GM18519 (cell line): ENCODE results near the gene DIDO1.

Experiments used
- ATAC-seq: cut with Tn5 transposase; IDR thresholded peaks from one replicate; pipeline ENCODE4 v1.9.1; 2021; ENCODE audit warnings: mild to moderate bottlenecking, moderate library complexity; ENCODE audit not compliant: unreplicated experiment, low FRiP score

Gene DIDO1

DNA sequence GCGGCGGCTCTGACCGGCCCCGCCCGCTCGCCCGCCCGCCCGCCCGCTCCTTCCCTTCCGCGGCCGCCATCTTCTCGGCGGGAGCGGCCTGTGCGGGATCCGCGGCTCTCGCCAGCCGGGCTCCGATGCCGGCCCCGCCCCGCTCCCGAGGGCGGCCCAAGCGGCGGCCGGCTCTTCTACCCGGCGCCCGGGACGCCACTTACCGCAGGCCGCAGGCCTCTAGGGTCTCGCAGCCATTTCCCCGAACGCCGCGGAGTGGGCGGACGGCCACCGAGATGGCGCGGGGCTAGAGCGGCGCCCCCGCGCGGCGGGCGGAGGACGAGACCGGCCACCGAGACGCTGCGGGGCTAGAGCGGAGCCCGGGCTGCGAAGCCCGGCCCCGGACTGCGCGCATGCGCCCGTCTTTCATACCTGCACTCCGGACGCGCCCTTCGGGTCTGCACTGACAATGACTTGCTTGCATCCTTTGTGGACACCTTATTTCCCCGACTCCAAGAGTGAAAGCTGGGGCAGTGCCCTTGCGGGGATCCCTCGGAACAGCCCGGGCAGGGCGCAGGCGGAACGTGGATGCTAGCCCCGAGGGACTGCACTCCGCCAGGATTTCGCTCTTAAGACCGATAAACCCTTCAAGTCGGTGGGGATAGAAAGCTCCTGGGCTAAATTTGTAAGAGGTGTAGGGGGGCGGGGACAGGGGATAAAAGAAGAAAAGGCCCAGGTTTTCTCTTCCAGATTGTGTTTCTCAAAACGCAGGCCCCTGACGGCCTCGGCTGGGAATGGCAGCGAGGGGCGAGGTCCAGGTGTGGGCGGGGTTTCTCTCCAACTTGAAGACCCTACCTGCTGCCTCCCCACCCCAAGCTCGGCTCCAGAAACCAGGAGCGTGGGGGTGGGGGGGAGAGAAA, at the start of gene DIDO1:
Gene DIDO1, minus strand, starts transcription at position 277 of the 899 bp plus-strand sequence.
- peak; percentile 58 for ATAC-seq

DNA sequence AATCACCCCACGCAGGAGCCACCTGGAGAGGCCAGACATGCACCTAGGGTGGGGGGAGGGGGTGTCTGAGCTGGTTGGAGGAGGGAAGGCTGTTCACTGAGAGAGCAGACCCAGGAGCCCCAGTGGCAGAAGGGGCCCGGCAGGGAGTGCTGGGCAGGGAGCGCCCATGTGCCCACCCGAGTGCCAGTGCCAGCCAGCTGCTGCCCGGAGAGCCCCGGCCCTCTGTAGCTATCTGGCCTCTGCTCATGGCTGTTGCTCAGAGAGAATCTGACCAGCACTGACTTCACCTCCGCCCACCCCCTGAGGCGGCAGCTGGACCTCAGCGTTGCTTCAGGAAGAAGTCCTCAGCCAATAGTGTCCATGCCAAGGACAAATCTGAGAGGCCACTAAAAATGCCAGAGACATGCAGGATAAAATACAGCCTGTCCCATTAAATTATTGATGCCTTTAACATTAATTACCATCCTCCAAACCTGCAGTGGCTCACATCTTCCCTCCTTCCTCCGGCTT, 49.0 kb upstream of the DIDO1 start:
- ATAC-seq: no peak

DNA sequence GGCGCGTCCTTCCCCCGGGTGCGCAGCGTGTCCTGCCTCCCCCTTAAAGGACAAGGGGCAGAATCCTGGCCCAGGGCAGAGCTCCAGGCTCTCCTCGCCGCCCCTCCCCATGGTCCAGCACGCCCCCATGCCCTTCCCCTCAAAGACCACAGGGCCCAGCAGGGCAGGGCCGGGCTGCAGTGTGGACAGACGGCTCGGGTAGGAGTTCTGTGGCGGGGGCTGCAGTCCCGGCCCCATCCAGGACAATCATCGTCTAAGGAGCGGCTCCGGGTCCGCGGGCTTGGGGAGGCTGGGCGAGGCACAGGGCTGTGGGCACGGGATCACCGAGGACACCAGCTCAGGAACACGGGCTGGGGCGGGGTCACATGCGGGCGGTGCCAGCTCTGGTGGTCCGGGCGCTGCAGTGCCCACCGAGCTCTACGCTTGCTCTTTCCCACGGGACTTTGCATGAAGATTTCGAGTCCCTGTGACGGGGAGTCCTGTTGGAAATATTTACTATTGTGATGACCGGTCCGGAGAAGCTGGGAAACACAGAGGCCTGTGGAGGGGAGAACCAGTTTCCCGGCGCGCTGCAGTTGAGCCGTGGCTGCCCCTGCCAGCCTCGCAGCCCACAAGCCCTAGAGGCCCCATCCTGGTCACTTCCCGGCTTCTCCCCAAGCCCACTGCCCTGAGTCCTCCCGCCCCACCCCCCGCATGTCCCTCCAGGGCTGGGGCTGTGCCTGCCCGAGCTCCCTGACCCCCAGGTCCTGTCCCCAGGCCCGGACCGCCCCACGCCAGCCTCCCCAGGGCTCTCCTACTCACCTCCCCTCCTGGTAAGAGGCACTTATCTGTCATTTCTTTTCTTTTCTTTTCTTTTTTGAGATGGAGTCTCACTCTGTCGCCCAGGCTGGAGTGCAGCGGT, 46.8 kb upstream of the DIDO1 start:
- ATAC-seq: no peak

DNA sequence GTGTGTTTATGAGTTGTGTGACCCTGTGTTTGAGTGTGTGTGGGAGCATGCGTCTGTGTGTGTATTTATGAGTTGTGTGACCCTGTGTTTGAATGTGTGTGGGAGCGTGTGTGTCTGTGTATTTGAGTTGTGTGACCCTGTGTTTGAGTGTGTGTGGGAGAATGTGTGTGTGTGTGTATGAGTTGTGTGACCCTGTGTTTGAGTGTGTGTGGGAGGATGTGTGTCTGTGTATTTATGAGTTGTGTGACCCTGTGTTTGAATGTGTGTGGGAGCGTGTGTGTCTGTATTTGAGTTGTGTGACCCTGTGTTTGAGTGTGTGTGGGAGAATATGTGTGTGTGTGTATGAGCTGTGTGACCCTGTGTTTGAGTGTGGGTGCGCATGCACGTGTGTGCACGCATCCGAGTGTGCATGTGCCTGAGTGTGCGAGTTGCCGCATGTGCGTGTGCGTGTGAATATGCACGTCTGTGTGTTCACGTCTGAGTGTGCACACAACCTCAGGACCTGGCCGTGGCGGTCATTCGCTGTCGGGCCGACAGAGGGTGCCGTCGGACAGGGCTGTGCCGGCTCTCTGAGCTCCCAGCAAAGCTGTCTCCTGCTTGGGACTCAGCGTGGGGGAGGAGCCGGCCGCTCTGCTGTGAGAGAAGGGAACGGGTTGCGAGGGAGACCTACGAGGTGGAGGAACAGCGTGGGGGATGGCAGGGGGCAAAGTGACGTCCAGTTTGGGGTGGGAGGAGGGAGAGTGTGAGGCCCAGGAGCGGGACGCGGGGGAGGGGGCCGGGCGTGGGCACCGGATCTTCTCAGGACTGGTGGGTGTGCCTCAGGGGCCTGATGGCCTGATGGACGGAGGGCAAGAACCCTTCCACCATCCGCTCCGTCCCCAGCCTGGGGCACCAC, 45.9 kb upstream of the DIDO1 start:
- ATAC-seq: peak; percentile 55

DNA sequence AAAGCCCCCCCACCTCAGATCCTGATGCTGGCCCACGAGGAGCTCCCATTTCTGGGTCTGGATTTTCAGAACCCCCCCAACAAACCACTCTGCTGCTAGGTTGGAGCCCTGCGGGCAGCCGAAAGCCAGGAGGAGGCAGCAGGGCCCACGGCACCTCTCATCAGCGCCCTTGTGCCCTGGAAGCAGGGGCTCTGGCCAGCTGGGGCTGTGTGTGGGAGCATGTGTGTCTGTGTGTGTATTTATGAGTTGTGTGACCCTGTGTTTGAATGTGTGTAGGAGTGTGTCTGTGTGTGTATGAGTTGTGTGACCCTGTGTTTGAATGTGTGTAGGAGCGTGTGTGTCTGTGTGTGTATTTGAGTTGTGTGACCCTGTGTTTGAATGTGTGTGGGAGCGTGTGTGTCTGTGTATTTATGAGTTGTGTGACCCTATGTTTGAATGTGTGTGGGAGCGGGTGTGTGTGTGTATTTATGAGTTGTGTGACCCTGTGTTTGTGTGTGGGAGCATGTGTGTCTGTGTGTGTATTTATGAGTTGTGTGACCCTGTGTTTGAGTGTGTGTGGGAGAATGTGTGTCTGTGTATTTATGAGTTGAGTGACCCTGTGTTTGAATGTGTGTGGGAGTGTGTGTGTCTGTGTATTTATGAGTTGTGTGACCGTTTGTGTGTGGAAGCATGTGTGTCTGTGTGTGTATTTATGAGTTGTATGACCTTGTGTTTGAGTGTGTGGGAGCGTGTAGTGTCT, 45.1 kb upstream of the DIDO1 start:
- no peak for ATAC-seq

DNA sequence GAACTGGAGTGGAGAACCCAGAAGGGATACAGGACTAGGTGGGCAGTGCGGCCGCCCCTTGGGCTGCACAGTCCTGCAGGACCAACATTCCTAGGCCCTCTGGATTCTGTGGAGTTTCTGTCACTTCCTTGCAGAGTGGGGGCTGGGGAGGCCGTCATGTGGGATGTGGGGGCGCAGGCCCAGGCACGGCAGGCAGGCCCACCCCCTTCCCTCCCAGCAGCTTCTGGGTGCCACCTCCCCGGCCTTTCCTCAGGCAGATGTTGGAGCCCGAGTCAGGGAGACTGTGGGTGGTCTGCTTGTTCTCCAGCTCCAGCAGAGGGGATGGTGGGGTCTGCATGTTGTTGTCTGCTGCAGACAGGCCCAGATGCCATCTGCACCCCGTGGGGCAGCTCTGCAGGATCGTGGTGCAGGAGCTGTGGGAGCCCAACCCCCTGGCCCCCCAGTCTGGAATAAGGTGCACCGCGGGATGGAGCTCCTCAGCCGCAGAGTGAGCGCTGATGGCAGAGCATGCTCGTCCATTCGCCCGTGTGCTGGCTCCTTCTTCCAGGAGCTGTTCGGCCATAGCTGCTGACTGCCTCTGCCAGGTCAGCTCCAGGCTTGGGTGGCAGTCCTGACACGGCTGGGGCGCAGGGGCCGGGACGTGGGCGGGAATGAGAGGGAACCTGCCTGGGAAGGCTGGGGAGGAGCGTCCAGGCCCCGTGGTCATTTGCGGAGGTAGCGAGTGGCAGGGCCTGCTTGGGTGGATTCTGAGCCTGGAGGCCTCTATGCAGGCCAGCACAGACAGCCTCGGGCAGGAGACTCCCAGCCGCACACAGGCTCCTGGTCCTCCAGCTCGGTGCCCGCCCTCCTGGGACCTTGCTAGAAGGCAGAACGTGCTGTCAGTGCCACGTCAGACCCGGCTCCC, 44.3 kb upstream of the DIDO1 start:
- no peak for ATAC-seq

DNA sequence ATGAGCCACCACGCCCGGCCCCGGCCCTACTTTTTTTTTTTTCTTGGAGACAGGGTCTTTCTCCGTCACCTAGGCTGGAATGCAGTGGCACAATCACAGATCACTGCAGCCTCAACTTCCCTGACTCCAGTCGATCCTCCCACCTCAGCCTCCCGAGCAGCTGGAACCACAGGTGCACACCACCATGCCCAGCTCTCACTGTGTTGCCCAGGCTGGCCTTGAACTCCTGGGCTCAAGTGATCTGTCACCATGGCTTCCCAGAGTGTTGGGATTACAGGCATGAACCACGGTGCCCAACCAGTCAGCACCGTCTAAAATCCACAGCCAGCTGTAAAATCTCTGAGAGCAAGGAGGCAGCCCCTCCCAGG, 43.6 kb upstream of the DIDO1 start:
- no peak for ATAC-seq

DNA sequence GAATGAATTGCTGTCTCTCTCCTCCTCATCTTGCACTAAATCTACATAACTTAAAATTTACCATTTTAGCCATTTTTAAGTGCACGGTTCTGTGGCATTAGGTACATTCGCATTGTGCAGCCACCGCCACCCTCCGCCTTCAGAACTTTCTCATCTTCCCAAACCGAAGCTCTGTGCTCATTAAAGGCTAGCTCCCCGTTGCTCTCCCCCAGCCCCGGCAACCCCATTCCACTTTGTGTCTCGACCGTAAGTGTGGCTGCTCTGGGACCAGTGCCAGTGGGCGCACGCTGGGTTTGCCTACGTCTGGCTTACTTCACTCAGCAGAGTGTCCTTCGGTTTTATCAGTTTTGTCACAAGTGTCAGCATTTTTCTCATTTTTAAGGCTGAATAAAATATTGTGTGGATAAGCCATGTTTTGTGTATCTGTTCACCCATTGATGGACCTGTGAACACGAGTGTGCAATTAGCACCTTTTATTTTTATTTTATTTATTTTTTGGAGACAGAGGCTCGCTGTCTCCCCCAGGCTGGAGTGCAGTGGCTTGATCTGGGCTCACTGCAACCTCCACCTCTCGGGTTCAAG, 43.0 kb upstream of the DIDO1 start:
- ATAC-seq: no peak

DNA sequence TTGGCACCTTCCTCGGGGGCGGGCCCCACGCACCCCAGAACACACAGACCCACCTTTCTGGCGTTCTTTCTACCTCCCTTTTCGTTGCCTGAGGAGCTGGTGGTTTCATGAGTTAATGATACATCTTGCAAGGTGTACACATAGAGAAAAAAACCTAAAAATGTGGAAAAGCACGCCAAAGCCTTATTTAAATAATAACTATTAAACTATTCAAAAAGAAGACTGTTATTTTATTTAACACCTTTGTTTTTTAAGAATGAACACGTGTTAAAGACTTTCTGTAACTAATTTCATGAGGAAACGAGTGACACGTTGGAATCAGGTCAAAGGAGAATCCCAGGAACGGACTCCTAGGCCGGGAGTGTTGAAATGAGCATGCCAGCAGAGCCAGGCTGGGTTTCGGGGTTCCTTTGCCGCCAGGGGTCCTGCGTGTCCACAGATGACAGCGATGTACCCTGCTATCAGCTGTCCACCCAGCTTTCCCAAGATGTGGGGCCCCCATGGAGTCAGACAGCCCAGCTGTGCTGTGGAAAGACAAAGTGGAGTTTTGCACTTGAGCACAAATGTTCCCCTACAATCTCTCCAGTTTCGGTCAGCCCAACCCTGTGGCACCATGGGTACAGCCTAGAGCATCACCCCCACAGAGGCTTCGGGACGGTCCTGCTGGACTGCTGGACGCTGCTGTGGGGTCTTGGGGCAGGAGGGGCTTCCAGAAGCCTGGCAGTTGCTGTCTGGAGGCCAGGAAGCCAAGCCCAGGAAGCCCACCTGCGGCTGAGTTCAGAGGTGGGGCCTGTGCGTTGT, 42.3 kb upstream of the DIDO1 start:
- no peak for ATAC-seq

DNA sequence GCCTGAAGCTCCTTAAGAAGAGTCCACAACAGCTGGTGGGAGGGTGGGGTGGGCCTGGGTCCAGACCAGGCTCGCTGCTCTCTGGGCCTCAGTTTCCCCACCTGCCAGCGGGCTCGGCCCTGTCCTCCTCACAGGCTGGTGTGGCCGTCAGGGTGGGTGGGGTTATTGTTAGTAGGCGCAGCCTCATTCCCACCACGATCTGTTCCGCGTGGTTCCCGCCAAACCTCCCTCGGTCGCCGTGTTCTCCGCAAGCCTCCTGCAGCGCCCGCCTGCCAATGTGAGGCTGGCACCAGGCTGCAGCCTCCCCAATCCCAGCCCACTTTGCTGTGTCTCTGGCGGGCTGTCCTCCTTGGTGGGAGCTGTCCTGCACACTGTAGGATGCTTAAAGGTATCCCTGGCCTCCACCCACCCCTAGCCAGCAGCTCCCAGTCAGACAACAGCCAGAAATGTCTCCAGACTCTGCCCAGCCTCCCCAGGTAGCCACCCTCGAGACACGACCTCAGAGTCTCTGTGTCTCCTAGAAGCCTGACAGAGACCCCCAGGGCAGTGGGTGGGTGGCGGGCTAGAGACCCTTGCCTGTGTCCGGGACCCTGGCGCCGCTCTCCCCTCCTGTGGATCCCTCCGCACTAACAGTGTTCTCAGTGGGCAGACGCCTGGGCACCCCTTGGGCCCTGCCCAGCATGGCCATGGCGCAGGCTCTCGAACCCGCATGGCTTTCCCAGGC, 41.5 kb upstream of the DIDO1 start:
- ATAC-seq: no peak

DNA sequence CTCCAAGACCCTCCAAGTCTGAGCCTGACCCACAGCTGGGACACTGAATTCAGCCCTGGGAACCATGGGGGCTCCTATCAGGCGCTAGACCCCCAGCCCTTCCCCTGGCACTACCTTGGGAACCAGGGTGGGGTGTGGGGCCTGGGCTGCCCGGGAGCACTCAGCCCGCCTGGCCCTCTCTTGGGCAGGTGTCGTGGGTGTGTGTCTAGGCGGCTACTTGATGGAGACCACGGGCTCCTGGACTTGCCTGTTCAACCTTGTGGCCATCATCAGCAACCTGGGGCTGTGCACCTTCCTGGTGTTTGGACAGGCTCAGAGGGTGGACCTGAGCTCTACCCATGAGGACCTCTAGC, 40.8 kb upstream of the DIDO1 start:
- no peak for ATAC-seq

DNA sequence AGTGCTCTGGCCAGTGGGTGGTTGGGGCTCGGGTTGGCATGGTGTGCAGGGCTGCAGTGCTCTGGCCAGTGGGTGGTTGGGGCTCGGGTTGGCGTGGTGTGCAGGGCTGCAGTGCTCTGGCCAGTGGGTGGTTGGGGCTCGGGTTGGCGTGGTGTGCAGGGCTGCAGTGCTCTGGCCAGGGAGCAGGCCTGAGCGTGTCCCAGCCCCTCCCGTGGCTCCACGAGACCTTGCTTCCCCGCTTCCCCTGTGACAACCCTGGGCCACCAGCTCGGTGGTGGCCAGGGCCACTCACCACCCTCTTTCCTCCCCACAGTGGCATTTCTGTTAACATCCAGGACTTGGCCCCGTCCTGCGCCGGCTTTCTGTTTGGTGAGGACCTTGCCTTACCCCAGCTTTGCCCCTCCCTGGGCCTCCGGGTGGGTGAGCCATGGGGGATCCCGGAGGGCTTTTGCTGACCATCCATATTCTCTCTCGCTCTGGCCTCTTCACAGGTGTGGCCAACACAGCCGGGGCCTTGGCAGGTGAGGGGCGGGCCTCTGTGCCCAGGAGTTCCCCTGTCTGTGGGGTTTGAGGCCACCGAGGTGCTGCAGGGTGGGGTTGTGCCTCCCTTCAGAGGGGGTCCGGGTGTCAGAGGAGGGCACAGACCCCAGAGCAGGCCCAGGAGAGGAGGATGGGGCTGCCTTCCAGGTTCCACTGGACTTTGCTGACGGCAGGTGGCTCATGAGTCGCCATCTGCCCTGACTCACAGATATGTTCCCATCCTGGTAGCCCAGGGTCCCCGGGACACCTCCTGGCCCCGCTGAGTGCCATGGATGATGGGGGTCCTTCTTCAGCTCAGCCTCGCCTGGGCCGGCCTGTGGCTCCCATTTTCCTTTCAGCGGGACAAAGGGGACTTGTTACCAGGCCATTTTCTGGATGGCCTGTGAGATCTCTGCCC, 40.2 kb upstream of the DIDO1 start:
- no peak for ATAC-seq

DNA sequence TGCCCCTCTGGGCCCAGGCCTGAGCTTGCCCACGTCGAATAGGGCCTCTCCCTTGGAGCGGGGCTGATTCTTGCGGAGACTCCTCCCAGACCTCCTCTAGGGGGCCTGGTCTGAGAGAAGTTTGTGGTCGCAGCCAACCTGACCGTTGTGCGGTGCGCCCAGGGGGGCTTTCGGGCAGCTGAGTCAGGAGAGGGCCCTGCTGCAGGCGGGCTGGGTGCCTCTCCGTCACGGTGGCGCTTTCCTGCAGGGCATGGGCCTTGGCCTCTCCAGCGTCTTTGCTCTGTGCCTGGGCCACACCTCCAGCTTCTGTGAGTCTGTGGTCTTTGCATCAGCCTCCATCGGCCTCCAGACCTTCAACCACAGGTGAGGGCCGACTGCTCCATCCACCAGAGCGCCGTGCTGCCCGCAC, 39.1 kb upstream of the DIDO1 start:
- no peak for ATAC-seq

DNA sequence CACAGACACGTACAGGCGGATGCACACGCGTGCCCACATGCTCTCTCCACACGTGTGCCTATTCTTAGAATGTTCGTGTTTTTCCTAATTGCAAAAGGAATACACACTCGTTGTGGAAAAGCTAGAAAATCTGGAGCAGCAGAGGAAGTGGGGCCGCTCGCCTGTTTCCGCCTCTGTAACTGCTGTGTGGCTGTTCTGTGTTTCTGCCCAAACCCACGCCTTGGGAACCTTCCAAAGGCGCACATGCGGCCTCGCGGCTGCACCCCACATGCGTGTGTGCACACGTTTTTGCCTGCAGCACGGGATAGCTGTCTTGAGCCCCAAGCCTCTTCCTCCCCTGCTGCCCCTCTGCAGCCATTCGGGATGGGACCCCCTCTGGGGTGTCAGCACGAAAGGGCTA, 38.4 kb upstream of the DIDO1 start:
- no peak for ATAC-seq

DNA sequence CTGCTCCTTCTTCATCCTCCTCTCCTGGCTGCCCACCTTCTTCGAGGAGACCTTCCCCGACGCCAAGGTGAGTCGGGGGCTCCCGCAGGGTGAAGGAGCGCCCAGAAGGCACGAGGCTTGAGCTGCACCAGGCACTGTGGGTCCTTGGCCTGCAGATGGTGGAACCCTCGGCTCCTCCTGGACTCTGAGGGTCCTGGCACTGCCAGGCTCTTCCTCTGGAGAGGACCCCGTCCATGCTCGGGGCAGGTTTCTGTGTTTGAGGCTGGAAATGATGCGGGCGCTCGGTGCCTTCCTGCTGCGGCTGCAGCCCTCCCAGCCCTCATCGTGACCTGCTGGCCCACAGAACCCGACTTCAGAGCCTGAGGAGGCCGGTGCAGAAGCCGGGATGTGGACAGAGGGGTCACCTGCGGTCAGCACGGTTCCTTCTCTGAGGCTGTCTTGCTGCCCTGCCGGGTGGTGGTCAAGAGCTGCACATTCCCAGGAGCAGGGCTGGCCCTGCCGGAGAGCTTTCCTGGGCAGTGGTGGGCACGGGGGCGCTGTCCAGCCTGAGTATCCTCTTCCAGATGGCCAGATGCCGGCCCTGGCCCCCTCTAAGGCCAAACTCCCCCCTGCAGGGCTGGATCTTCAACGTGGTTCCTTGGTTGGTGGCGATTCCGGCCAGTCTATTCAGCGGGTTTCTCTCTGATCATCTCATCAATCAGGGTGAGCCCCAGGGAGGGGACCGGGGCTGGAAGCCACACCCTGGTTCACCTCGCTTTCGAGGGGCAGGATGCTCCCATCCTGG, 37.5 kb upstream of the DIDO1 start:
- ATAC-seq: no peak
